ENCODE data around the gene MOSMO.
"Not testable (repeated sequence)": the region's sequence is repeated elsewhere in the genome, so short reads cannot be mapped to it uniquely, and the experiment has no call there.

Gene MOSMO

GRCh38 chr16:22122239-22122638, 114.3 kb downstream of the MOSMO start:
- ATAC-seq (no peak), DNase-seq (ENCODE audit: low spot score in 2 of 2) (no peak)
- H3K4me3 Mint-ChIP-seq, result no peak overlapping the region
- H3K9me3 Mint-ChIP-seq, result no peaks in the 10 kb centered on the region
- H3K36me3 Mint-ChIP-seq, result no peaks in the 10 kb centered on the region
- H3K27ac Mint-ChIP-seq, result no peak overlapping the region
- H3K4me1 Mint-ChIP-seq, result no peaks in the 10 kb centered on the region

- Mint-ChIP-seq H3K36me3 (no peaks in the 10 kb centered on the region), H3K27ac (no peak overlapping the region), H3K9me3 (no peaks in the 10 kb centered on the region), H3K4me1 (no peaks in the 10 kb centered on the region), H3K4me3 (no peak overlapping the region)
- ATAC-seq (no peak), DNase-seq (ENCODE audit: low spot score in 2 of 2) (no peak)
Measured at GRCh38 chr16:22123146-22123545, 115.2 kb downstream of the MOSMO start.

GRCh38 chr16:22123759-22124490, 116.0 kb downstream of the MOSMO start:
- no peaks in the 10 kb centered on the region for H3K4me1 Mint-ChIP-seq
- H3K27ac Mint-ChIP-seq, result no peak overlapping the region
- no peak overlapping the region for H3K4me3 Mint-ChIP-seq
- H3K9me3 Mint-ChIP-seq, result peaks cover 3% of the 10 kb centered on the region
- ATAC-seq, result no peak
- no peaks in the 10 kb centered on the region for H3K36me3 Mint-ChIP-seq
- DNase-seq (ENCODE audit: low spot score in 2 of 2), result no peak

- peaks cover 3% of the 10 kb centered on the region for H3K9me3 Mint-ChIP-seq
- ATAC-seq (no peak), DNase-seq (ENCODE audit: low spot score in 2 of 2) (no peak)
- H3K4me3 Mint-ChIP-seq, result no peak overlapping the region
- no peaks in the 10 kb centered on the region for H3K4me1 Mint-ChIP-seq
- no peaks in the 10 kb centered on the region for H3K36me3 Mint-ChIP-seq
- no peak overlapping the region for H3K27ac Mint-ChIP-seq
Measured at GRCh38 chr16:22124583-22125284, 116.8 kb downstream of the MOSMO start.

GRCh38 chr16:22126037-22126558, 118.2 kb downstream of the MOSMO start:
- DNase-seq (ENCODE audit: low spot score in 2 of 2), result no peak
- Mint-ChIP-seq H3K36me3 (no peaks in the 10 kb centered on the region), H3K4me3 (no peak overlapping the region), H3K9me3 (peaks cover 3% of the 10 kb centered on the region), H3K4me1 (no peaks in the 10 kb centered on the region), H3K27ac (no peak overlapping the region)
- ATAC-seq, result no peak

- H3K36me3 Mint-ChIP-seq; DNase-seq (ENCODE audit: low spot score in 2 of 2); ATAC-seq: not testable (repeated sequence)
Measured at GRCh38 chr16:22128537-22128936, 120.6 kb downstream of the MOSMO start.

GRCh38 chr16:22130528-22130927, 122.6 kb downstream of the MOSMO start:
- no peak overlapping the region for H3K27ac Mint-ChIP-seq
- DNase-seq (ENCODE audit: low spot score in 2 of 2), result no peak
- H3K9me3 Mint-ChIP-seq, result peaks cover 3% of the 10 kb centered on the region
- no peak for ATAC-seq
- H3K4me3 Mint-ChIP-seq, result no peak overlapping the region
- H3K4me1 Mint-ChIP-seq, result no peaks in the 10 kb centered on the region
- H3K36me3 Mint-ChIP-seq, result no peaks in the 10 kb centered on the region

More at GRCh38 chr16:22128537-22128936, 120.6 kb downstream of the MOSMO start:
- H3K4me1 Mint-ChIP-seq, H3K27ac Mint-ChIP-seq, H3K4me3 Mint-ChIP-seq, H3K9me3 Mint-ChIP-seq: not testable (repeated sequence)

GRCh38 chr16:22132801-22133200, 124.9 kb downstream of the MOSMO start:
- H3K9me3 Mint-ChIP-seq, result peaks cover 3% of the 10 kb centered on the region
- ATAC-seq (no peak), DNase-seq (ENCODE audit: low spot score in 2 of 2) (no peak)
- H3K36me3 Mint-ChIP-seq, result no peaks in the 10 kb centered on the region
- H3K4me1 Mint-ChIP-seq, result no peaks in the 10 kb centered on the region
- H3K27ac Mint-ChIP-seq, result no peak overlapping the region
- H3K4me3 Mint-ChIP-seq, result no peak overlapping the region
